Measurements from ENCODE around the gene CCDC57.

CCDC57 gene

DNA sequence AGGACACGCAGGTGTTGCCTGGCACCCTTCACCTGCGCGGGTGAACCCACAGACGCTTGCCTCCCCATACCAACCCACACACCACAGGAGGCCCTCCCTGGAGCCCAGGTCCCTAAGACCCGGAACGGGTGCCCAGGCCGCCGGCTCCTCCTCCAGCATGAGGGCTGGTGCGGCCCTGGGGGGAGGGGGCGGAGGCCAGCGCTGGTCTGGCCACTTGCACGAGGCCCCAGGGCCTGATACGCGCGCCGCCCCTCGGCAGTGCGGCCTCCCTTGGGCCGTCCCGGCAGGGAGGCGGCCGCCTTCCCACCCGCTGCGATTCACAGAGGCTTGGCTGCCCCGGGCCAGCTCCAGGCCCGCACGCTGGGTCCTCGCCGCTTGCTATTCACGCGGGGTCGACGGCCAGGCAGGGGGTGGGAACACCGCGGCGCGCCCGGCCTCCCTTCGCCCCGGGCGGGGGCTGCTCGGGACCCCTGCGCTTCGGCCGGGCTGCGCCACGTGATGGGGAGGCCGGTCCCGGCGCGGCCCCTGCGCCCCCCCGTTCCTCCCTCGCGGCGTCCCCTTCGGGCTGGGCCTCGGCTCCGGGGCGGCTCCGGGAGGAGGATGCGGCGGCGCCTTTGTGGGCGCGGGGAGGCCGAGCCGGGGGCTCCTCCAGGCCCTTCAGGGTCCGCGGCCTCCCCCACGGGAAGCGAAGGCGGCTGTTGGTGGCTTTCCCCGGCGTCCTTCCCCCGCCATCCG is 115.3 kb downstream of the CCDC57 start:
- ChIA-PET CTCF (interaction anchor here (0.6 to 1.8 kb wide), 2 partner anchors 67 to 105 kb away, joined by 4 to 5 read pairs; no protein-coding TSS in a partner anchor), POLR2A (ENCODE audit: low non-redundant PET) (interaction anchor here (0.6 kb wide), 1 partner anchor 46 kb away, joined by 3 read pairs; no protein-coding TSS in a partner anchor)
- DNase-seq (ENCODE audit: low spot score) = no peak
- TF ChIP-seq, protein P1, sequence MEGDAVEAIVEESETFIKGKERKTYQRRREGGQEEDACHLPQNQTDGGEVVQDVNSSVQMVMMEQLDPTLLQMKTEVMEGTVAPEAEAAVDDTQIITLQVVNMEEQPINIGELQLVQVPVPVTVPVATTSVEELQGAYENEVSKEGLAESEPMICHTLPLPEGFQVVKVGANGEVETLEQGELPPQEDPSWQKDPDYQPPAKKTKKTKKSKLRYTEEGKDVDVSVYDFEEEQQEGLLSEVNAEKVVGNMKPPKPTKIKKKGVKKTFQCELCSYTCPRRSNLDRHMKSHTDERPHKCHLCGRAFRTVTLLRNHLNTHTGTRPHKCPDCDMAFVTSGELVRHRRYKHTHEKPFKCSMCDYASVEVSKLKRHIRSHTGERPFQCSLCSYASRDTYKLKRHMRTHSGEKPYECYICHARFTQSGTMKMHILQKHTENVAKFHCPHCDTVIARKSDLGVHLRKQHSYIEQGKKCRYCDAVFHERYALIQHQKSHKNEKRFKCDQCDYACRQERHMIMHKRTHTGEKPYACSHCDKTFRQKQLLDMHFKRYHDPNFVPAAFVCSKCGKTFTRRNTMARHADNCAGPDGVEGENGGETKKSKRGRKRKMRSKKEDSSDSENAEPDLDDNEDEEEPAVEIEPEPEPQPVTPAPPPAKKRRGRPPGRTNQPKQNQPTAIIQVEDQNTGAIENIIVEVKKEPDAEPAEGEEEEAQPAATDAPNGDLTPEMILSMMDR (conservative IDR thresholded peaks at IDR 0.05; ENCODE audit: low read depth) = no peak
- H3K27ac ChIP-seq = peak overlapping the region; percentile 96

DNA sequence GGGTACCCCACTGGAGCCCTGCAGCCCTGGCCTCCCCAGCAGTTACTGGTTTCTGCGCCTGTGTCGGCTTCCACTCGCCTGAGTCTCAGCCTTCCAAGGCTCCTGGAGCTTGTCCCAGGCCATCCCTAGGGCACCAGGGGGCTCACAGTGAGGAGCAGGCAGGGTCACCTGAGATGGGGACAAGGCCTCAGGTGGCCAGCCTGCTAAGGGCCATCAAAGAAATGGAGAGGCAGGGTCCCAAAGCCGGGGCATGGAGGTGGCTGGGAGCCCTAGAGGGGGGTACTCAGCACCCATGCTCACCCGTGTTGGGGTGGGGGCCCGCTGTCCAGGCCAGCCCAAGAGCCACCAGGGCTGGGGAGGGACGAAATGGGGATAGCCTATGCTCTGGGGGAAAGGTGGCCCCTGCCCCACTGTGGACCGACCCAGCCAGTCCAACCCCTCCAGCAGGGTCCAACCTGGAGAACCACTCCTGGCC is 115.9 kb downstream of the CCDC57 start:
- H3K27ac ChIP-seq = peak overlapping the region; percentile 96
- CTCF ChIA-PET = interaction anchor here (0.6 to 0.7 kb wide), 4 partner anchors 16 to 106 kb away, joined by 3 to 6 read pairs (median 4); no protein-coding TSS in a partner anchor
- TF ChIP-seq, protein P1 (conservative IDR thresholded peaks at IDR 0.05; ENCODE audit: low read depth) = no peak
- POLR2A ChIA-PET (ENCODE audit: low non-redundant PET) = no interaction called here
- DNase-seq (ENCODE audit: low spot score) = no peak

DNA sequence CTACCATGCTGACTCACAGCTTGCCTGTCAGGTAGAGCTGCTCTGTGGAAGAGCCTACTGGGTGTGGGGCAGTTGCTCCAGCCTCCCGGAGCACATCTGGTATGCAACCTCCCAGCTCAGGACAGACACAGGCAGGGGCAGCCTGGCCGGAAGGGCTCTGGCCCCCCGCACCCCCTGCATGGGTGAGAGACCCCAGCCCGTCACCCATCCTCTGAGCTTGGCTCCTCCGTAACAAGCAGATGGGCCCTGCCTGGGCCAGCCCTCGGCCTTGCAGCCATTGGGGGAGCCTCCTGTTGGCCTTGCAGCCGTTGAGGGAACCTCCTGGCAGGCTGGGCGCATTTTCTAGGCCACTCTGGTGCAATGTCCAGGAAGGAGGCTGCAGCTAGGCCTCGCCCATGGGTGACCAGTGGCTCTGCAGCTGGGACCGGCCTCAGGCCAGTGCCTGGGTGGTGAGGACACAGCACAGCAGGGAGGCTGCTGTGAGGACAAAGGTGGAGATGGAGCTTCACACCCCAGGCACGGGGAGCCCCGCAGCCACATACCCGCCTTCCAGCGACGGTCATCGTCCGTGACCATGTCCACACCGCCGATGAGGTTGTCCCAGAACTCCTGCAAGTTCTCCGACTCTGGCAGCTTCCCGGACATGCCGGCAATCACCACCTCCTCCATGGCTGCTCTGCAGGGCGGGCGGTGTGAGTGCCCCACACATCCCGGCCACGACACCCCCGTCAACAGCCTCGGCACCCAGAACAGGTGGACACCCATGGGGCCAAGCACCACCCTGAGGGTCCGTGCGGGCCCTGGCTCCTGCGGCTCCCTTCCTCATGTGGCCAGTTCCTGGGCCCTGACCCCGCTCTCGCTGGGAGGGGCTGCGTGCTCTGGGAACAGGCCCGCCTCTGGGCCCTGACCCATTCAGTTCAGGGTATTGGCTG is 116.6 kb downstream of the CCDC57 start:
- DNase-seq (ENCODE audit: low spot score) = peak; percentile 64
- TF ChIP-seq, protein P1 (conservative IDR thresholded peaks at IDR 0.05; ENCODE audit: low read depth) = no peak
- ChIA-PET POLR2A (ENCODE audit: low non-redundant PET) (no interaction called here), CTCF (interaction anchor here (0.6 to 0.7 kb wide), 7 partner anchors 11 to 107 kb away, joined by 3 to 6 read pairs (median 4); no protein-coding TSS in a partner anchor)
- peak overlapping the region; percentile 96 for H3K27ac ChIP-seq

DNA sequence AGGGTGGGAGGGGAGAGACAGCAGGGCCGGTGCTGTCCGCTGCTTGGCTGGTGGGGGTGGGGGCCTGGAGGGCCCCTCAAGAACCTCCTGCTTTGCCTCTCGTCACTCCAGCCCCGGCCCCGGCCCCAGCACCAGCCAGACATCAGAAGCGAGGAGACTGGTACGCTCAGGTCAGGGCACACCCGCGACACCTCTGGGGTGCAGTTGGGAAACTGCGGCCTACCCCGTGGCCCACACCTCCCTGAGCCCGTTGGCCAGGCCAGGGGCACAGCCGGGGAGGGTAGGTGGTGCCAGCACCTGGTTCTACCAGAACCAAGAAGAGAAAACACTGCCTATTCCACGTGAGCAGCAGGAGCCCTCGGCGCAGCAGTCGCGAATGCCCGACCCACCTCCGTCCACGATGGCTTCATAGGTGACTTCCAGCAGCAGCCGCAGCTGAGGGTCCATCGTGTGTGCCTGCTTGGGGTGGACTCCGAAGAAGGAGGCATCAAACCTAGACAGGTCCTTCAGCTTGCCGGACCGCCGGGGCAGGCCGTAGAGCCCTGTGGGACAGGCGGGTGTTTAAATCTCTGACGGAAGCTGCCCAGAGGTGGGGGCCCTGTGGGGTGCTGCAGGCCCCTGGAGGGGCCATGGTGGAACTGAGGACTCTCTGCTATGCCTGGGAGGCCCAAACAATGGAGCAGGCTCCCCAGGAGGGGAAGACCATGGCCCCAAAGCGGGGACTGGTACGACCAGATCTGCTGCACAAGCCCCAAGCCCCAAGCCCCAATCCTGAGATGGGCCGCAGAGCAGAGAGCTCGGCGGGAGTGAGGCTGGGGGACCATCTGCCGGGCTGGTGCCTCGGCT is 117.5 kb downstream of the CCDC57 start:
- ChIA-PET POLR2A (ENCODE audit: low non-redundant PET) (no interaction called here), CTCF (interaction anchor here (0.6 to 0.7 kb wide), 2 partner anchors 11 to 22 kb away, joined by 3 read pairs; no protein-coding TSS in a partner anchor)
- TF ChIP-seq, protein P1 (conservative IDR thresholded peaks at IDR 0.05; ENCODE audit: low read depth) = no peak
- peak overlapping the region; percentile 96 for H3K27ac ChIP-seq
- no peak for DNase-seq (ENCODE audit: low spot score)

DNA sequence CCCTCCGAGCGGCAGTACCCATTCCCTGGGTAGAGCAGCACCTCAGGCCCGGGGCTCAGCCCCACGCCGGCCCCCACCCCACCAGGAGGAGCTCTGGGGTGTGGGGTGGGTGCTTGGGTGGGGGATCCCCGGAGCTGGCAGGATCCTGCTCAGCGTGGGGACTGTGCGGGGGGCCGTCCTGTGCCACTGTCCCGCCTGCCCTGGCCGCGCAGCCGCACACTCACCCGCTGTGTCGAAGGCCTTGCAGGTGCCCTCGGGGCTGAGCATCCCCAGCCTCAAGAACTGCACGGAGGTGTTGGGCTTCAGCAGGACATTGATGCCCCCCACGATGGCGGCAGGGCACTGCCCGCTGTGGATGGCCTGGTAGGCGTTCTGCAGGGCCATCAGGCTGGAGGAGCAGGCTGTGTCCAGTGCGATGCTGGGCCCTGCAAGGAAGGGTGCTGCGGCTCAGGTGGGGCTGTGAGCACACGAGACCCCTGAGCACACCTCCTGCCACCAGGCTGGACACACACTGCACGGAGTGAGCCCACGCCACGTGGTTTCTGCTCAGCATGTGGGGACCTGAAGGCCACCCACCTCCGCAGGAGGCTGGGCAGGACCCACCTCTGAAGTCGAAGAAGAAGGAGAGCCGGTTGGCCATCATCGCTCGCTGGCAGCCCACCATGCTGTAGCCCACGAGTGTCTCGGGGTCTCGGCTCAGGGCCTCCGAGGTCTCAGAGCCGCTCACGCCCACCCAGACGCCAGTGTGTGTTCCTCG is 119.5 kb downstream of the CCDC57 start:
- TF ChIP-seq, protein P1 (conservative IDR thresholded peaks at IDR 0.05; ENCODE audit: low read depth) = no peak
- H3K27ac ChIP-seq = peak overlapping the region; percentile 96
- no peak for DNase-seq (ENCODE audit: low spot score)
- CTCF ChIA-PET = no interaction called here
- POLR2A ChIA-PET (ENCODE audit: low non-redundant PET) = no interaction called here
